Retinal pigment epithelial cell (primary cell): ENCODE results near the gene ZNF641.
"Not testable (repeated sequence)": the region's sequence is repeated elsewhere in the genome, so short reads cannot be mapped to it uniquely, and the experiment has no call there.

Experiments used
- DNase-seq: peaks from one replicate; pipeline ENCODE4 v3.0.0-alpha.2; 2010; ENCODE audit warnings: low read depth
- H3K4me3 ChIP-seq: 2 replicates; pipeline ENCODE4 v1.5.1; 2011; ENCODE audit warnings: mild to moderate bottlenecking, low read length, control low read depth, moderate library complexity
- TF ChIP-seq, protein P1 (sequence below): conservative IDR thresholded peaks from 2 replicates; pipeline ENCODE4 v1.5.1; 2011; ENCODE audit warnings: low read depth, low read length, control low read depth, inconsistent platforms

Gene ZNF641

DNA sequence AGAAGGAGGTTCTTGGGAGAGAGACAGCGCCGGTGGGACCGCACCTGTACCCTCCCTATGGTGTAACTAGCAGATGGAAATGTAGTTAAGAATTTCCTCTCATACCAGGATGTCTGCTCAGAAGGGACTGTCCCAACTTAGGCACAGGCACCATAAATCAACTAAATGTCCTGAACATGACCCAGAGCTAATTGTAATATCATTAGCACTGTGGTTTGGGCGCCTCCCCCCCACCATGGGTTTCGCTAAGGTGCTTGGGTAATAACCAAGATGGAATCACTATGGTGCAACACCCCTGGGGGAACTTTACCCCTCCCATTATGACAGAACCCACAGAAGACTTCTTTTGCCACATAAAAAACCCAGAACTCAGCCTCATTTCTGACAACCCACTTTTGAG lies 15.9 kb downstream of the ZNF641 start:
- no peak for DNase-seq
- TF ChIP-seq, protein P1, sequence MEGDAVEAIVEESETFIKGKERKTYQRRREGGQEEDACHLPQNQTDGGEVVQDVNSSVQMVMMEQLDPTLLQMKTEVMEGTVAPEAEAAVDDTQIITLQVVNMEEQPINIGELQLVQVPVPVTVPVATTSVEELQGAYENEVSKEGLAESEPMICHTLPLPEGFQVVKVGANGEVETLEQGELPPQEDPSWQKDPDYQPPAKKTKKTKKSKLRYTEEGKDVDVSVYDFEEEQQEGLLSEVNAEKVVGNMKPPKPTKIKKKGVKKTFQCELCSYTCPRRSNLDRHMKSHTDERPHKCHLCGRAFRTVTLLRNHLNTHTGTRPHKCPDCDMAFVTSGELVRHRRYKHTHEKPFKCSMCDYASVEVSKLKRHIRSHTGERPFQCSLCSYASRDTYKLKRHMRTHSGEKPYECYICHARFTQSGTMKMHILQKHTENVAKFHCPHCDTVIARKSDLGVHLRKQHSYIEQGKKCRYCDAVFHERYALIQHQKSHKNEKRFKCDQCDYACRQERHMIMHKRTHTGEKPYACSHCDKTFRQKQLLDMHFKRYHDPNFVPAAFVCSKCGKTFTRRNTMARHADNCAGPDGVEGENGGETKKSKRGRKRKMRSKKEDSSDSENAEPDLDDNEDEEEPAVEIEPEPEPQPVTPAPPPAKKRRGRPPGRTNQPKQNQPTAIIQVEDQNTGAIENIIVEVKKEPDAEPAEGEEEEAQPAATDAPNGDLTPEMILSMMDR: no peak

DNA sequence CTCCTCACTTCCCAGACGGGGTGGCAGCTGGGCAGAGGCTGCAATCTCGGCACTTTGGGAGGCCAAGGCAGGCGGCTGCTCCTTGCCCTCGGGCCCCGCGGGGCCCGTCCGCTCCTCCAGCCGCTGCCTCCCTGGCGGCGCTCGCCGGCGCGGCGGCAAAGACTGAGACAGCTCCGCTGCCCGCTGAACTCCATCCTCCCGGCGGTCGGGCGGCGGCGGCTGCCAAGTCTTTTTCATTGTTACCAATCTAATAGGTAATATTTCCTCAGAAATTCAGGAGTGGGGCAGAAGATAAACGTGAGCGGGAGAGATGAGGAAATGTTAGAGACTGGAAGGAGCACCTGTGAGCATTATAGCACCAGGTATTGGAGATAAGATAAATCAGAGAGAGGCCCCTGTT lies 17.0 kb downstream of the ZNF641 start:
- H3K4me3 ChIP-seq, DNase-seq: not testable (repeated sequence)

More for the DNA sequence above, 15.9 kb downstream of the ZNF641 start:
- H3K4me3 ChIP-seq: no peak overlapping the region

DNA sequence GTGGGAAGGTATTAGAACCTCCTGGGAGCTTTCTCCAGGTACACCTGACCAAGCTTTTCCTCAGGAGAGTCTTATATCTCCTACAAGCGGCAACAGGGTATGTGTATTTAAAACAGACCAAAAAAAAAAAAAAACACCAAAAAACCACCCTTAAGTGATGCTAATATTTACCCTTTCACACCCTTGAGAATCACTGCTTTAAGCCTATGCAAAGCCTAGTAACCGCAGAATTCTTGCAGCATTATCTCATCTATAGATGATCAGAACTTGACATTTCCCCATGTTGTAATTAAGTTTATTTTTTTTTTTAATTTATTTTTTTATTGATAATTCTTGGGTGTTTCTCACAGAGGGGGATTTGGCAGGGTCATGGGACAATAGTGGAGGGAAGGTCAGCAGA lies 19.3 kb downstream of the ZNF641 start:
- no peak for DNase-seq
- TF ChIP-seq, protein P1: no peak
- H3K4me3 ChIP-seq: no peak overlapping the region

DNA sequence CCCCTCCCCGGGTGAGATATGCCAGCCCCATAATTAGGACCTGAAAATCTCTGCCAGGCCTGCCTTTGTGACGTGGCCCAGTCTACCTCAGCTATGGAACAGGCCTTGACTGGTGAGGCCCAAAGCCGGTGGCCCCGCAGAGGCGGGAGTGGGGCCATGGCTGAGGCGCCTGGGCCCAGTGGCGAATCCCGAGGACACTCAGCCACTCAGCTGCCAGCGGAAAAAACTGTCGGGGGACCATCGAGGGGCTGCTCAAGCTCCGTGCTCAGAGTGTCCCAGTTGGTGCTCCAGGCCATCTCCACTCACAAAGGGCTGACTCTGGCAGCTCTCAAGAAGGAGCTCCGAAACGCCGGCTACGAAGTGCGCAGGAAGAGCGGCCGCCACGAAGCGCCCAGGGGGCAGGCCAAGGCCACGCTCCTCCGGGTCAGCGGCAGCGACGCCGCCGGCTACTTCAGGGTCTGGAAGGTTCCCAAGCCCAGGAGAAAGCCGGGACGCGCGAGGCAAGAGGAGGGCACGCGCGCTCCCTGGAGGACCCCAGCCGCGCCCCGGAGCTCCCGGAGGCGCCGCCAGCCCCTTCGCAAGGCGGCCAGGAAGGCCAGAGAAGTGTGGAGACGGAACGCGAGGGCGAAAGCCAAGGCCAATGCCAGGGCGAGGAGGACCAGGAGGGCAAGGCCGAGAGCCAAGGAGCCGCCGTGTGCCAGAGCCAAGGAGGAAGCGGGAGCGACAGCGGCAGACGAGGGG lies 21.4 kb downstream of the ZNF641 start:
- TF ChIP-seq, protein P1: no peak
- no peak for DNase-seq
- H3K4me3 ChIP-seq: no peak overlapping the region

DNA sequence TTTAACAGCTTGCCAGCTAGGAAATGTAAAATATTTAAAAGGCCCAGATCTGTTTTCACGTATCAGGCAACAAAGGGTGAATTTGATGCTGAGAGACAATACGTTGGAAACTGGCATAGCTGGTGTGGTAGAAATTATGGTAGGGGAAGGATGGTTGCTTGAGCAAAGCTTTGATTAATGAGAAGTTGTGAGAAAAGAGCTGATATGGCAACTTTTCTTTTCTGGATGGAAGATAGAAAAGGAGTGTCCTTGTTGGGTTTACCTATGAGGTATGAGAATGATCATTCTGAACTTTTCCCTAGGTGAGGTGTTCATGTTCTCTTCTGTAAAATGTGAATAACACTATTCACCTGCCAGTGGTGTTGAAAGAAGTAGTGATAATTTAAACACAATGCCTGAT lies 34.2 kb downstream of the ZNF641 start:
- TF ChIP-seq, protein P1: no peak
- no peak for DNase-seq
- no peak overlapping the region for H3K4me3 ChIP-seq

DNA sequence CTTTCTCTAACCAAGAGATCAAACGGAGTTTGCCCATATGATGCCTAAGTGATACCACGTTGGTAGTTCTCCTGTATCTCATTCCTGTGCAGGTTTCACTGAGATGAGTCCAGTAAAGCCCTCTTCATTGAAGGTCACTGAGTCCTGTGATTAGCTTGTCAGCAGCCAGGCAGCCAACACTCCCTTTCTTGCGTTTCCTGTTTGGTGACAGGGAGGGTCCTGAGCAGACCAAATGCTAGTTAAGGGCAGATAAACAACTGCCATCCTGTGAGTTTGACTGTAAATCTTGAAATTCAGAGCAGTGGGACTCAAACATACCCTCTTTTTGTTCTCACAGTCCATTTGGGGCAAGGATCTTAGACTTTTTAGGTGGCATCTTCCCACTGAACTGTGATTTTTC lies 39.4 kb downstream of the ZNF641 start:
- H3K4me3 ChIP-seq: no peak overlapping the region
- no peak for DNase-seq
- TF ChIP-seq, protein P1: no peak

DNA sequence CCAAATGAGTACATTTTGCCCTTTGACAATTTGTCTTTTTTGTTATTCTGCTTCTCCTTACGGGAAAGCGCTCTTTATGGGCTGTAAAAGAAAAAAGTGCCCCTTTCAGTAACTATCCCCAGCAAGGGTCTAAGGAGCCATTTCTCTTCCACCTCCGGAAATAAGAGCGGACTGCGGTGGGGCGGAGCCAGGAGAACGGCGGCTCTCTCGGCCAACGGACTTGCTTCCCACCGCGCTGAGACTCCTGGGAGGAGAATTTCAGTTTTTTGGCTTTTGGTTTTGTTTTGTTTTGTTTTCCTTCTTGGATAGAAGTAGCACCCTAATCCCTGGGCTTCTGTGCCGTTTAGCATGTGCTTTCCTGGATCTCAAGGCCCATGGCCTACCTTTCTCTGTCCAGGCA lies 43.5 kb downstream of the ZNF641 start:
- no peak overlapping the region for H3K4me3 ChIP-seq
- TF ChIP-seq, protein P1: no peak
- DNase-seq: no peak
